ENCODE measurements around the gene CHPF. TPM values are rescaled to one million over a fixed set of nuclear protein-coding genes. Genes with fewer than 3 reads are reported as not detected.

The CHPF gene
- total and polyA plus RNA-seq, 2 donors, result 8.5 to 17.5 TPM

- peaks cover 3 to 18% of the 10 kb centered on the region in 2 donors for H3K36me3 ChIP-seq (ENCODE audit: control insufficient read depth in 2 of 2, insufficient read depth in 2 of 2, low read length in 1 of 2)
- no peak overlapping the region for H3K4me3 ChIP-seq (ENCODE audit: low read length in 2 of 2)
- H3K9me3 ChIP-seq (ENCODE audit: control insufficient read depth in 2 of 2, insufficient read depth in 1 of 2, low read length in 1 of 2), result peaks cover 0 to 1% of the 10 kb centered on the region in 2 donors
- peaks cover 0 to 53% of the 10 kb centered on the region in 2 donors for H3K27me3 ChIP-seq (ENCODE audit: control insufficient read depth in 2 of 2, insufficient read depth in 1 of 2, low read length in 1 of 2)
- DNase-seq (ENCODE audit: low read depth in 6 of 9, low spot score in 9 of 9), result no peak
- peaks cover 13 to 21% of the 10 kb centered on the region in 2 donors for H3K4me1 ChIP-seq (ENCODE audit: control insufficient read depth in 2 of 2, insufficient read depth in 2 of 2, low read length in 2 of 2)
- 92% methylated on average over 6 of the region's 6 CpGs for WGBS
- H3K27ac ChIP-seq (ENCODE audit: low read depth in 1 of 2, low read length in 1 of 2), result no peak overlapping the region
These were observed 5.1 kb downstream of the CHPF start for GRCh38 chr2:219538504-219538951.

- no peak overlapping the region for H3K27ac ChIP-seq (ENCODE audit: low read depth in 1 of 2, low read length in 1 of 2)
- 76% methylated on average over 14 of the region's 15 CpGs for WGBS
- H3K27me3 ChIP-seq (ENCODE audit: control insufficient read depth in 2 of 2, insufficient read depth in 1 of 2, low read length in 1 of 2), result peaks cover 0 to 53% of the 10 kb centered on the region in 2 donors
- DNase-seq (ENCODE audit: low read depth in 6 of 9, low spot score in 9 of 9), result no peak
- peaks cover 0 to 1% of the 10 kb centered on the region in 2 donors for H3K9me3 ChIP-seq (ENCODE audit: control insufficient read depth in 2 of 2, insufficient read depth in 1 of 2, low read length in 1 of 2)
- no peak overlapping the region for H3K4me3 ChIP-seq (ENCODE audit: low read length in 2 of 2)
- H3K4me1 ChIP-seq (ENCODE audit: control insufficient read depth in 2 of 2, insufficient read depth in 2 of 2, low read length in 2 of 2), result peaks cover 11 to 18% of the 10 kb centered on the region in 2 donors
- H3K36me3 ChIP-seq (ENCODE audit: control insufficient read depth in 2 of 2, insufficient read depth in 2 of 2, low read length in 1 of 2), result peaks cover 3 to 18% of the 10 kb centered on the region in 2 donors
These were observed 5.7 kb downstream of the CHPF start for GRCh38 chr2:219537657-219538488.

- WGBS, result 92% methylated on average over 9 of the region's 9 CpGs
- Histone ChIP-seq H3K27me3 (ENCODE audit: control insufficient read depth in 2 of 2, insufficient read depth in 1 of 2, low read length in 1 of 2) (peaks cover 0 to 50% of the 10 kb centered on the region in 2 donors), H3K27ac (ENCODE audit: low read depth in 1 of 2, low read length in 1 of 2) (no peak overlapping the region), H3K4me3 (ENCODE audit: low read length in 2 of 2) (no peak overlapping the region), H3K9me3 (ENCODE audit: control insufficient read depth in 2 of 2, insufficient read depth in 1 of 2, low read length in 1 of 2) (peaks cover 0 to 1% of the 10 kb centered on the region in 2 donors), H3K36me3 (ENCODE audit: control insufficient read depth in 2 of 2, insufficient read depth in 2 of 2, low read length in 1 of 2) (peaks cover 3 to 18% of the 10 kb centered on the region in 2 donors), H3K4me1 (ENCODE audit: control insufficient read depth in 2 of 2, insufficient read depth in 2 of 2, low read length in 2 of 2) (peaks cover 3 to 9% of the 10 kb centered on the region in 2 donors)
- DNase-seq (ENCODE audit: low read depth in 6 of 9, low spot score in 9 of 9), result no peak
These were observed 6.6 kb downstream of the CHPF start for GRCh38 chr2:219536967-219537366.

GRCh38 chr2:219536425-219536824 is 7.2 kb downstream of the CHPF start:
- peaks cover 0 to 4% of the 10 kb centered on the region in 2 donors for H3K4me1 ChIP-seq (ENCODE audit: control insufficient read depth in 2 of 2, insufficient read depth in 2 of 2, low read length in 2 of 2)
- H3K27ac ChIP-seq (ENCODE audit: low read depth in 1 of 2, low read length in 1 of 2), result no peak overlapping the region
- peaks cover under 1 to 50% of the 10 kb centered on the region in 2 donors for H3K27me3 ChIP-seq (ENCODE audit: control insufficient read depth in 2 of 2, insufficient read depth in 1 of 2, low read length in 1 of 2)
- DNase-seq (ENCODE audit: low read depth in 6 of 9, low spot score in 9 of 9), result no peak
- peaks cover 0 to 1% of the 10 kb centered on the region in 2 donors for H3K9me3 ChIP-seq (ENCODE audit: control insufficient read depth in 2 of 2, insufficient read depth in 1 of 2, low read length in 1 of 2)
- peaks cover 3 to 18% of the 10 kb centered on the region in 2 donors for H3K36me3 ChIP-seq (ENCODE audit: control insufficient read depth in 2 of 2, insufficient read depth in 2 of 2, low read length in 1 of 2)
- H3K4me3 ChIP-seq (ENCODE audit: low read length in 2 of 2), result no peak overlapping the region
- 93% methylated on average over 16 of the region's 16 CpGs for WGBS

- no peak overlapping the region for H3K27ac ChIP-seq (ENCODE audit: low read depth in 1 of 2, low read length in 1 of 2)
These were observed 9.5 kb downstream of the CHPF start for GRCh38 chr2:219533930-219534661.

GRCh38 chr2:219532378-219532649 is 11.3 kb downstream of the CHPF start:
- H3K27ac ChIP-seq (ENCODE audit: low read depth in 1 of 2, low read length in 1 of 2), result no peak overlapping the region
- H3K27me3 ChIP-seq (ENCODE audit: control insufficient read depth in 2 of 2, insufficient read depth in 1 of 2, low read length in 1 of 2), result peaks cover 7 to 81% of the 10 kb centered on the region in 2 donors
- no peak overlapping the region for H3K4me3 ChIP-seq (ENCODE audit: low read length in 2 of 2)
- no peak for DNase-seq (ENCODE audit: low read depth in 6 of 9, low spot score in 9 of 9)
- no peaks in the 10 kb centered on the region for H3K36me3 ChIP-seq (ENCODE audit: control insufficient read depth in 2 of 2, insufficient read depth in 2 of 2, low read length in 1 of 2)
- H3K4me1 ChIP-seq (ENCODE audit: control insufficient read depth in 2 of 2, insufficient read depth in 2 of 2, low read length in 2 of 2), result no peaks in the 10 kb centered on the region
- WGBS, result 90% methylated on average over 8 of the region's 8 CpGs
- H3K9me3 ChIP-seq (ENCODE audit: control insufficient read depth in 2 of 2, insufficient read depth in 1 of 2, low read length in 1 of 2), result peaks cover 1 to 6% of the 10 kb centered on the region in 2 donors

More at GRCh38 chr2:219533930-219534661, 9.5 kb downstream of the CHPF start:
- no peak for DNase-seq (ENCODE audit: low read depth in 6 of 9, low spot score in 9 of 9)
- peaks cover 0 to 2% of the 10 kb centered on the region in 2 donors for H3K4me1 ChIP-seq (ENCODE audit: control insufficient read depth in 2 of 2, insufficient read depth in 2 of 2, low read length in 2 of 2)
- H3K27me3 ChIP-seq (ENCODE audit: control insufficient read depth in 2 of 2, insufficient read depth in 1 of 2, low read length in 1 of 2), result peaks cover 7 to 74% of the 10 kb centered on the region in 2 donors
- H3K36me3 ChIP-seq (ENCODE audit: control insufficient read depth in 2 of 2, insufficient read depth in 2 of 2, low read length in 1 of 2), result no peaks in the 10 kb centered on the region
- WGBS, result 92% methylated on average over 6 of the region's 6 CpGs
- H3K4me3 ChIP-seq (ENCODE audit: low read length in 2 of 2), result no peak overlapping the region
- peaks cover 1 to 6% of the 10 kb centered on the region in 2 donors for H3K9me3 ChIP-seq (ENCODE audit: control insufficient read depth in 2 of 2, insufficient read depth in 1 of 2, low read length in 1 of 2)

GRCh38 chr2:219531639-219532377 is 11.8 kb downstream of the CHPF start:
- Histone ChIP-seq H3K4me3 (ENCODE audit: low read length in 2 of 2) (no peak overlapping the region), H3K9me3 (ENCODE audit: control insufficient read depth in 2 of 2, insufficient read depth in 1 of 2, low read length in 1 of 2) (peaks cover 1 to 6% of the 10 kb centered on the region in 2 donors), H3K27me3 (ENCODE audit: control insufficient read depth in 2 of 2, insufficient read depth in 1 of 2, low read length in 1 of 2) (peaks cover 7 to 81% of the 10 kb centered on the region in 2 donors), H3K36me3 (ENCODE audit: control insufficient read depth in 2 of 2, insufficient read depth in 2 of 2, low read length in 1 of 2) (no peaks in the 10 kb centered on the region), H3K4me1 (ENCODE audit: control insufficient read depth in 2 of 2, insufficient read depth in 2 of 2, low read length in 2 of 2) (no peaks in the 10 kb centered on the region), H3K27ac (ENCODE audit: low read depth in 1 of 2, low read length in 1 of 2) (no peak overlapping the region)
- no peak for DNase-seq (ENCODE audit: low read depth in 6 of 9, low spot score in 9 of 9)
- WGBS, result 89% methylated on average over 20 of the region's 20 CpGs

- H3K4me1 ChIP-seq (ENCODE audit: control insufficient read depth in 2 of 2, insufficient read depth in 2 of 2, low read length in 2 of 2), result no peaks in the 10 kb centered on the region
- peaks cover 9 to 87% of the 10 kb centered on the region in 2 donors for H3K27me3 ChIP-seq (ENCODE audit: control insufficient read depth in 2 of 2, insufficient read depth in 1 of 2, low read length in 1 of 2)
- 18% methylated on average over 21 of the region's 21 CpGs for WGBS
These were observed 13.3 kb downstream of the CHPF start for GRCh38 chr2:219530048-219530963.

More at GRCh38 chr2:219530048-219530963, 13.3 kb downstream of the CHPF start:
- peak; percentile 53 to 89 (median 71) for DNase-seq (ENCODE audit: low read depth in 6 of 9, low spot score in 9 of 9)
- Histone ChIP-seq H3K36me3 (ENCODE audit: control insufficient read depth in 2 of 2, insufficient read depth in 2 of 2, low read length in 1 of 2) (no peaks in the 10 kb centered on the region), H3K27ac (ENCODE audit: low read depth in 1 of 2, low read length in 1 of 2) (no peak overlapping the region), H3K9me3 (ENCODE audit: control insufficient read depth in 2 of 2, insufficient read depth in 1 of 2, low read length in 1 of 2) (peaks cover 1 to 6% of the 10 kb centered on the region in 2 donors), H3K4me3 (ENCODE audit: low read length in 2 of 2) (no peak overlapping the region)

All from thymus (tissue), 11 donors.